IMR-90 (cell line): ENCODE results near the gene KRTAP6-3. TPM values are rescaled to one million over a fixed set of nuclear protein-coding genes. Genes with fewer than 3 reads are reported as not detected.

ENCODE experiments used
- ATAC-seq: fragments of 200-7000 bp; cut with Tn5 transposase; 2 replicates; pipeline ENCODE4 v1.9.1; 2020; ENCODE audit warnings: low read depth, mild to moderate bottlenecking, moderate library complexity
- BruUV-seq: library from RNA; stranded (reverse); fragments of 400-500 nt; replicated peaks from 2 replicates; lab custom pipeline; 2021; lab: Mats Ljungman, UMichigan
- CTCF ChIA-PET: fragments of 300-600 bp; formaldehyde crosslinking; extraction: SDS; loops from one replicate; lab custom pipeline; 2021; ENCODE audit warnings: antibody characterized with exemption; lab: Yijun Ruan, JAX
- POLR2A ChIA-PET: fragments of 300-600 bp; sonication (Branson Sonifier 250); formaldehyde crosslinking; loops from one replicate; lab custom pipeline; 2022; ENCODE audit warnings: antibody characterized with exemption; ENCODE audit not compliant: unreplicated experiment; lab: Charles Lee
- DNase-seq: peaks from one replicate; pipeline ENCODE4 v3.0.0; 2013
- H2AFZ ChIP-seq: replicated peaks from 2 replicates; pipeline ENCODE3; 2013; ENCODE audit warnings: low read length, mild to moderate bottlenecking; ENCODE audit not compliant: poor library complexity
- H2AK5ac ChIP-seq: 2 replicates; pipeline ENCODE4 v1.6.1; 2013; ENCODE audit warnings: low read depth, low read length, inconsistent platforms
- H2AK9ac ChIP-seq: replicated peaks from 2 replicates; pipeline ENCODE3; 2013; ENCODE audit warnings: mild to moderate bottlenecking, low read depth, low read length, moderate library complexity; ENCODE audit not compliant: poor library complexity
- H2BK120ac ChIP-seq: 2 replicates; pipeline ENCODE4 v1.6.1; 2013; ENCODE audit warnings: low read depth, low read length, inconsistent platforms
- H2BK15ac ChIP-seq: 3 replicates; pipeline ENCODE4 v1.6.1; 2013; ENCODE audit warnings: low read depth, low read length, inconsistent platforms
- H2BK20ac ChIP-seq: 2 replicates; pipeline ENCODE4 v1.6.1; 2013; ENCODE audit warnings: low read depth, mild to moderate bottlenecking, inconsistent platforms, low read length, moderate library complexity
- H2BK5ac ChIP-seq: 2 replicates; pipeline ENCODE4 v1.6.1; 2013; ENCODE audit warnings: mild to moderate bottlenecking, low read depth, low read length, inconsistent platforms; ENCODE audit not compliant: poor library complexity, severe bottlenecking
- H3K14ac ChIP-seq: replicated peaks from 2 replicates; pipeline ENCODE4 v1.6.1; 2013; ENCODE audit warnings: low read depth, low read length, inconsistent platforms
- H3K18ac ChIP-seq: 2 replicates; pipeline ENCODE4 v1.6.1; 2013; ENCODE audit warnings: low read depth, low read length, control low read depth
- H3K23ac ChIP-seq: 2 replicates; pipeline ENCODE4 v1.6.1; 2013; ENCODE audit warnings: low read depth, low read length, inconsistent platforms
- H3K27ac ChIP-seq: 2 replicates; pipeline ENCODE4 v1.5.1; 2013; ENCODE audit warnings: mild to moderate bottlenecking, control low read depth, low read length; ENCODE audit not compliant: insufficient read depth
- H3K27me3 ChIP-seq: 2 replicates; pipeline ENCODE4 v1.6.1; 2013; ENCODE audit warnings: low read length; ENCODE audit not compliant: control insufficient read depth, insufficient read depth
- H3K36me3 ChIP-seq: 2 replicates; pipeline ENCODE4 v1.6.1; 2013; ENCODE audit warnings: low read length, mixed read lengths; ENCODE audit not compliant: control insufficient read depth, insufficient read depth
- H3K4ac ChIP-seq: 2 replicates; pipeline ENCODE4 v1.6.1; 2013; ENCODE audit warnings: low read depth, low read length, inconsistent platforms
- H3K4me1 ChIP-seq: 2 replicates; pipeline ENCODE4 v1.6.1; 2013; ENCODE audit warnings: low read length, mixed read lengths; ENCODE audit not compliant: control insufficient read depth, insufficient read depth
- H3K4me2 ChIP-seq: 2 replicates; pipeline ENCODE4 v1.6.1; 2013; ENCODE audit warnings: low read depth, mild to moderate bottlenecking, control low read depth, low read length, moderate library complexity
- H3K4me3 ChIP-seq: 2 replicates; pipeline ENCODE4 v1.5.1; 2013; ENCODE audit warnings: low read depth, mild to moderate bottlenecking, control low read depth, low read length, moderate library complexity; ENCODE audit not compliant: insufficient read depth
- H3K56ac ChIP-seq: 2 replicates; pipeline ENCODE4 v1.6.1; 2013; ENCODE audit warnings: low read length, inconsistent platforms; ENCODE audit not compliant: insufficient read depth; ENCODE audit errors: extremely low read depth
- H3K79me1 ChIP-seq, 2 experiments: 2 replicates each; pipeline ENCODE4 v1.6.1; 2013; ENCODE audit warnings: low read length in 2 of 2, inconsistent platforms in 1 of 2, low read depth in 1 of 2
- H3K9ac ChIP-seq: 2 replicates; pipeline ENCODE4 v1.6.1; 2013; ENCODE audit warnings: low read depth, low read length, control low read depth
- H3K9me1 ChIP-seq: 2 replicates; pipeline ENCODE4 v1.6.1; 2013; ENCODE audit warnings: low read length, inconsistent platforms; ENCODE audit not compliant: insufficient read depth
- H3K9me3 ChIP-seq: 2 replicates; pipeline ENCODE4 v1.6.1; 2013; ENCODE audit warnings: low read length; ENCODE audit not compliant: control insufficient read depth, insufficient read depth
- H4K20me1 ChIP-seq: 2 replicates; pipeline ENCODE4 v1.6.1; 2013; ENCODE audit warnings: low read length, inconsistent platforms; ENCODE audit not compliant: insufficient read depth
- H4K5ac ChIP-seq: 2 replicates; pipeline ENCODE4 v1.6.1; 2013; ENCODE audit warnings: mild to moderate bottlenecking, low read depth, low read length, control low read depth
- H4K8ac ChIP-seq, 2 experiments: 2 replicates each; pipeline ENCODE4 v1.6.1; 2013; ENCODE audit warnings: low read depth in 2 of 2, low read length in 2 of 2, control low read depth in 1 of 2, inconsistent platforms in 1 of 2
- H4K91ac ChIP-seq: 2 replicates; pipeline ENCODE4 v1.6.1; 2013; ENCODE audit warnings: low read depth, low read length, inconsistent platforms; ENCODE audit not compliant: insufficient read depth
- CTCF ChIP-seq: conservative IDR thresholded peaks from 2 replicates; pipeline ENCODE4 v1.5.1; 2012; ENCODE audit warnings: mild to moderate bottlenecking, low read depth, low read length, improper control_type of control experiment
- WGBS, 2 experiments: methylation state at CpG; one replicate each; pipeline versions ENCODE4 v1.1.5 to v1.1.7; 2013; ENCODE audit warnings: missing lambda C conversion rate in 2 of 2; ENCODE audit not compliant: insufficient read length in 1 of 2; ENCODE audit errors: extremely low coverage in 2 of 2; 5-methylcytosine and 5-hydroxymethylcytosine counted together
- dilution Hi-C: fragments of 300-500 bp; cut with HindIII; formaldehyde crosslinking; loops from one replicate; pipeline ENCODE4 v1.14.3; 2018; ENCODE audit warnings: low sequenced_read_pairs; ENCODE audit not compliant: unreplicated experiment
- in situ Hi-C: fragments of 300-500 bp; cut with MboI; formaldehyde crosslinking; loops from 3 replicates; pipeline ENCODE4 v1.14.3; 2019; ENCODE audit warnings: low sequenced_read_pairs, inconsistent platforms, mixed read lengths
- intact Hi-C: fragments of 100-400 bp; cut with micrococcal nuclease; formaldehyde crosslinking; loops from 2 replicates; pipeline ENCODE4 v1.10.0; 2022
- polyA plus RNA-seq, 3 experiments: library from polyadenylated mRNA; depleted of rRNA; stranded (reverse); fragments of >200 nt; gene quantifications; 2 replicates each; pipeline ENCODE4 v1.2.3, GENCODE V29; 2012; ENCODE audit warnings: low replicate concordance in 1 of 3
- total RNA-seq: library from RNA; depleted of rRNA; stranded (reverse); fragments of >200 nt; gene quantifications from 2 replicates; pipeline ENCODE4 v1.2.3, GENCODE V29; 2012

KRTAP6-3 gene
- total and polyA plus RNA-seq, 2 of the 4 experiments (the other 2 are of a cell fraction), result not detected

- intact Hi-C loops, result no loop called here
- no peak overlapping the region for H3K23ac ChIP-seq
- H2AK5ac ChIP-seq, result no peak overlapping the region
- H3K9me1 ChIP-seq, result no peaks in the 10 kb centered on the region
- no peak overlapping the region for H3K4ac ChIP-seq
- no peak overlapping the region for H2AFZ ChIP-seq
- H3K4me1 ChIP-seq, result no peaks in the 10 kb centered on the region
- no peak for TF ChIP-seq CTCF
- H3K9me3 ChIP-seq, result peaks cover 6% of the 10 kb centered on the region
- H2BK120ac ChIP-seq, result no peak overlapping the region
- dilution Hi-C loops, result no loop called here
- no peaks in the 10 kb centered on the region for H3K27me3 ChIP-seq
- DNase-seq (no peak), ATAC-seq (no peak)
- no peaks in the 10 kb centered on the region for H4K20me1 ChIP-seq
- no peaks in the 10 kb centered on the region for H3K36me3 ChIP-seq
- no peak overlapping the region for H3K14ac ChIP-seq
- no peak overlapping the region for H3K4me2 ChIP-seq
- in situ Hi-C loops, result no loop called here
- H4K91ac ChIP-seq, result no peak overlapping the region
- no peak overlapping the region for H2BK5ac ChIP-seq
- no peak overlapping the region for H3K27ac ChIP-seq
- no peak overlapping the region for H2AK9ac ChIP-seq
- no peak overlapping the region for H3K18ac ChIP-seq
- H4K5ac ChIP-seq, result no peak overlapping the region
- H4K8ac ChIP-seq, result no peak overlapping the region
- H3K4me3 ChIP-seq, result no peak overlapping the region
- ChIA-PET POLR2A (no interaction called here), CTCF (no interaction called here)
- whole genome bisulfite sequencing, 2 experiments, result 29% methylated on average over 1 of the region's 3 CpGs; no CpG with 5 or more reads in 1 of the 2 experiments
- H3K79me1 ChIP-seq, result no peaks in the 10 kb centered on the region
- H3K9ac ChIP-seq, result no peak overlapping the region
- H2BK20ac ChIP-seq, result no peak overlapping the region
- no TSS peak for BruUV-seq
- H3K56ac ChIP-seq, result no peak overlapping the region
- no peak overlapping the region for H2BK15ac ChIP-seq
Measured at GRCh38 chr21:30580132-30580531, 12.1 kb upstream of the KRTAP6-3 start.
